ENCODE results near the gene AGAP1. TPM values are rescaled to one million over a fixed set of nuclear protein-coding genes. Genes with fewer than 3 reads are reported as not detected.

AGAP1 gene
- total RNA-seq, 1 donor from 2014 or later, result 47.2 TPM

GRCh38 chr2:235856151-235856854 is 362.5 kb downstream of the AGAP1 start:
- Mint-ChIP-seq H3K27ac (no peak overlapping the region), H3K27me3 (no peaks in the 10 kb centered on the region), H3K9me3 (ENCODE audit: low read depth) (no peaks in the 10 kb centered on the region), H3K36me3 (ENCODE audit: insufficient read depth) (no peaks in the 10 kb centered on the region), H3K4me3 (ENCODE audit: low read depth) (no peak overlapping the region), H3K4me1 (ENCODE audit: low read depth) (peaks cover 35% of the 10 kb centered on the region)
- no peak for TF ChIP-seq CTCF (IDR thresholded peaks at IDR 0.05; ENCODE audit: unreplicated experiment)
- no peak for DNase-seq (ENCODE audit: low spot score, unreplicated experiment)

- DNase-seq (ENCODE audit: low spot score, unreplicated experiment), result no peak
- Mint-ChIP-seq H3K9me3 (ENCODE audit: low read depth) (no peaks in the 10 kb centered on the region), H3K27ac (no peak overlapping the region), H3K4me3 (ENCODE audit: low read depth) (no peak overlapping the region), H3K36me3 (ENCODE audit: insufficient read depth) (no peaks in the 10 kb centered on the region), H3K27me3 (no peaks in the 10 kb centered on the region), H3K4me1 (ENCODE audit: low read depth) (peaks cover 23% of the 10 kb centered on the region)
- no peak for TF ChIP-seq CTCF (IDR thresholded peaks at IDR 0.05; ENCODE audit: unreplicated experiment)
Observed at GRCh38 chr2:235857598-235857997, 363.8 kb downstream of the AGAP1 start.

GRCh38 chr2:235858881-235859280 is 365.0 kb downstream of the AGAP1 start:
- Mint-ChIP-seq H3K9me3 (ENCODE audit: low read depth) (no peaks in the 10 kb centered on the region), H3K4me1 (ENCODE audit: low read depth) (peaks cover 12% of the 10 kb centered on the region), H3K36me3 (ENCODE audit: insufficient read depth) (peaks cover 1% of the 10 kb centered on the region), H3K27ac (no peak overlapping the region), H3K27me3 (no peaks in the 10 kb centered on the region), H3K4me3 (ENCODE audit: low read depth) (no peak overlapping the region)
- TF ChIP-seq CTCF (IDR thresholded peaks at IDR 0.05; ENCODE audit: unreplicated experiment), result no peak
- DNase-seq (ENCODE audit: low spot score, unreplicated experiment), result no peak

DNA sequence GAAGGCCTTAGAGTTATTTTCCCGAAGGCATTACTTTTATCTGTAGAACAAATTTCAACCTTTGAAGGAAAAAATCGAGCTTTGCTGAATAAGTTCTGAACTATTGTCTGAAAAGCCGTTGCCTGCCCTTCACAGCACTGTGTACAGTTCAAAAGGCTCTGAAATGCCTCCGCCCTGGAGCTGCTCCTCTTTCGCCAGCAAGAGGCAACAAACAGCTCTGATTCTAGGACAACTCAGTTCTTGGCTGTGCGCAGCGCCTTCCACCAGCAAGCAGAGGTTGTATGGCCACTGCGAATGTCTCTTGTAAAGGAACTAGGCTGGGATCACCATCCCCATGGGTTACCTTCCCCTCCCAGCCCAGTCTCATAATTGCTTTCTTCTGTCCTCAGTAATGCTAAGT is 365.8 kb downstream of the AGAP1 start:
- Mint-ChIP-seq H3K9me3 (ENCODE audit: low read depth) (no peaks in the 10 kb centered on the region), H3K4me3 (ENCODE audit: low read depth) (no peak overlapping the region), H3K4me1 (ENCODE audit: low read depth) (peaks cover 12% of the 10 kb centered on the region), H3K27ac (no peak overlapping the region), H3K36me3 (ENCODE audit: insufficient read depth) (peaks cover 1% of the 10 kb centered on the region), H3K27me3 (no peaks in the 10 kb centered on the region)
- no peak for TF ChIP-seq CTCF (IDR thresholded peaks at IDR 0.05; ENCODE audit: unreplicated experiment)
- DNase-seq (ENCODE audit: low spot score, unreplicated experiment), result no peak

DNA sequence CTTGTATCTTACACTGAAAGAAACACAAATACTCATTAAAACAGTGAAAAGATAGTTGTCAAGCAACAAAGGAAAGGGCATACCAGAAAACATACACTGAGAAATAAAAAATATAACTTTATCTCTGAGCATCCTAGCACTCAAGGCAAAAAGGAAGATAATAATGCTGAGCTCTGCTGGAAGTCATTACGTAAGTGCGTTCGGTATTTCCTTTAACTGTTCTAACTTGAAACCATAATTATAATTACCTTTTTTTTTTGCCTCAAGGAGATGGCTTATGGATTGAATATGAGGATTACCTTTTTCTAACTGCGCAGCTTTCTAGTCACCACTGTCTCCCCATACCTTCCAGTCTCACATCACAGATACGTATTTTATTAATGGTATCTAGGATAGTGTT is 366.3 kb downstream of the AGAP1 start:
- no peak overlapping the region for H3K4me3 Mint-ChIP-seq (ENCODE audit: low read depth)
- no peaks in the 10 kb centered on the region for H3K27me3 Mint-ChIP-seq
- H3K4me1 Mint-ChIP-seq (ENCODE audit: low read depth), result peaks cover 9% of the 10 kb centered on the region
- peaks cover 1% of the 10 kb centered on the region for H3K36me3 Mint-ChIP-seq (ENCODE audit: insufficient read depth)
- no peak for TF ChIP-seq CTCF (IDR thresholded peaks at IDR 0.05; ENCODE audit: unreplicated experiment)
- no peaks in the 10 kb centered on the region for H3K9me3 Mint-ChIP-seq (ENCODE audit: low read depth)
- DNase-seq (ENCODE audit: low spot score, unreplicated experiment), result no peak
- H3K27ac Mint-ChIP-seq, result no peak overlapping the region

All from progenitor cell of endocrine pancreas (in vitro differentiated cells).